GM19025 (cell line): ENCODE data around the gene FBXW9.
A peak's percentile ranks its signal among the peaks of the same experiment; 100 is the strongest.
"Not testable (repeated sequence)": the region's sequence is repeated elsewhere in the genome, so short reads cannot be mapped to it uniquely, and the experiment has no call there.

Experiments
- ATAC-seq: cut with Tn5 transposase; IDR thresholded peaks from one replicate; pipeline ENCODE4 v1.9.1; 2021; ENCODE audit warnings: mild to moderate bottlenecking, low read depth, moderate library complexity; ENCODE audit not compliant: unreplicated experiment

FBXW9 gene

GRCh38 chr19:12660980-12661379 lies 35.5 kb downstream of the FBXW9 start:
- no peak for ATAC-seq

GRCh38 chr19:12657966-12658365 lies 38.5 kb downstream of the FBXW9 start:
- ATAC-seq, result no peak

GRCh38 chr19:12656899-12657571 lies 39.4 kb downstream of the FBXW9 start:
- no peak for ATAC-seq

- ATAC-seq, result no peak
These were observed 40.9 kb downstream of the FBXW9 start for GRCh38 chr19:12655546-12655945.

GRCh38 chr19:12652219-12652618 lies 44.2 kb downstream of the FBXW9 start:
- ATAC-seq, result no peak

- no peak for ATAC-seq
These were observed 46.5 kb downstream of the FBXW9 start for GRCh38 chr19:12649941-12650340.

GRCh38 chr19:12648088-12648487 lies 48.3 kb downstream of the FBXW9 start:
- no peak for ATAC-seq

GRCh38 chr19:12647490-12648071 lies 48.9 kb downstream of the FBXW9 start:
- no peak for ATAC-seq

GRCh38 chr19:12647047-12647446 lies 49.4 kb downstream of the FBXW9 start:
- no peak for ATAC-seq

GRCh38 chr19:12646551-12646950 lies 49.9 kb downstream of the FBXW9 start:
- no peak for ATAC-seq

- ATAC-seq, result not testable (repeated sequence)
These were observed 52.7 kb downstream of the FBXW9 start for GRCh38 chr19:12643716-12644115.

- ATAC-seq, result no peak
These were observed 53.9 kb downstream of the FBXW9 start for GRCh38 chr19:12642506-12642905.

- ATAC-seq, result no peak
These were observed 55.0 kb downstream of the FBXW9 start for GRCh38 chr19:12641456-12641855.

- ATAC-seq, result peak; percentile 43
These were observed 56.4 kb downstream of the FBXW9 start for GRCh38 chr19:12639901-12640613.
